ENCODE measurements around the gene GCNA.

DNA sequence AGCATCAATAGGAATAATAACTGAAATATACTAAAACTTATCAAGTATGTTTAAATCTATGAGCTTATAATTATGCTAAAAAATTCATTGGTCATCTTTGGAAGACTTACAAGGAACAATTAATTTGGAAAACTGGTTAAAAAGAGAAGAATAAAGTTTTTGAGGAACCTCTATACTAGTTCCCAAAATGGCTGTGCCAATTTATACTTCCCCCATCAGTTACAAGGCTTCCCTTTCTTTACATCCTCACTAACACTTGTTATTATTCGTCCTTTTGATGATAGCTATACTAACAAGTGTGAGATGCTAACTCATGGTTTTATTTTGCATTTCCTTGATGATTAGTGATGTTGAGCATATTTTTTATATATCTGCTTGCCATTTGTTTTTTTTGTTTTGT lies 28.3 kb upstream of the GCNA start:
- TF ChIP-seq CTCF (conservative IDR thresholded peaks at IDR 0.05; ENCODE audit: low read length) (no peak), EZH2phosphoT487 (IDR thresholded peaks at IDR 0.05; ENCODE audit: borderline replicate concordance) (no peak)

All from Loucy (cell line).